GM18519 (cell line): ENCODE measurements around the gene KRTAP10-1.
"Not testable (repeated sequence)": the region's sequence is repeated elsewhere in the genome, so short reads cannot be mapped to it uniquely, and the experiment has no call there.

Experiments
- ATAC-seq: cut with Tn5 transposase; IDR thresholded peaks from one replicate; pipeline ENCODE4 v1.9.1; 2021; ENCODE audit warnings: mild to moderate bottlenecking, moderate library complexity; ENCODE audit not compliant: unreplicated experiment, low FRiP score

The KRTAP10-1 gene

DNA sequence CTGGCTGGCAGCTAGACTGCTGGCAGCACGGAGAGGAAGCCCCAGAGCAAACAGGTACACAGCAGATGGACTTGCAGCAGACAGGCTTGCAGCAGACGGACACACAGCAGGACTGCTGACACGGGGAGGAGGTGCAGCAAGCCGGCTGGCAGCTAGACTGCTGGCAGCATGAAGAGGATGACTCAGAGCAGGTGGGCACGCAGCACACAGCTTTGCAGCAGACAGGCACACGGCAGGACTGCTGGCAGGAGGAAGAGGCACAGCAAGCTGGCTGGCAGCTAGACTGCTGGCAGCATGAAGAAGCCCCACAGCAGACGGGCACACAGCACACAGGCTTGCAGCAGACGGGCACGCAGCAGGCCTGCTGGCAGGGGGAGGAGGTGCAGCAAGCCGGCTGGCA, 10.8 kb upstream of the KRTAP10-1 start:
- no peak for ATAC-seq

DNA sequence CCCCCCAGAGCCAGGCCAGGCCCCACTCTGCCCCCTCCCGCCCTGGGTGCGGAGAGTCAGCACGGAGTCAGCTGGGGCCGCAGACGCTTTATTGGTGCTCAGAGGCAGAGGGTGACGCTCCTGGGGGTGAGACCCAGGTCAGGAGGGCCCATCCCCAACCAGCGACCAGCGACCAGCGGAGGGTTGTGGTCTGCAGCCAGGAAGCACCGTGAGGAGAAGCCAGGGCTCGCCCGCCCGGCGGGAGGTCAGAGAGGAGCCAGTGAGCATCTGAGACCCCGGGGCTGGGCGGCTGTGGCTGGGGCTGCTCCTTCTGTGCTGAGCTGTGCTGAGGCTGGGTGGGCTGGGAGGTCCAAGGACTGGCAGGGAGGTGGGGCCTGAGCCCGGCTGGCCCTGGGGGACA, 10.3 kb upstream of the KRTAP10-1 start:
- ATAC-seq, result not testable (repeated sequence)

DNA sequence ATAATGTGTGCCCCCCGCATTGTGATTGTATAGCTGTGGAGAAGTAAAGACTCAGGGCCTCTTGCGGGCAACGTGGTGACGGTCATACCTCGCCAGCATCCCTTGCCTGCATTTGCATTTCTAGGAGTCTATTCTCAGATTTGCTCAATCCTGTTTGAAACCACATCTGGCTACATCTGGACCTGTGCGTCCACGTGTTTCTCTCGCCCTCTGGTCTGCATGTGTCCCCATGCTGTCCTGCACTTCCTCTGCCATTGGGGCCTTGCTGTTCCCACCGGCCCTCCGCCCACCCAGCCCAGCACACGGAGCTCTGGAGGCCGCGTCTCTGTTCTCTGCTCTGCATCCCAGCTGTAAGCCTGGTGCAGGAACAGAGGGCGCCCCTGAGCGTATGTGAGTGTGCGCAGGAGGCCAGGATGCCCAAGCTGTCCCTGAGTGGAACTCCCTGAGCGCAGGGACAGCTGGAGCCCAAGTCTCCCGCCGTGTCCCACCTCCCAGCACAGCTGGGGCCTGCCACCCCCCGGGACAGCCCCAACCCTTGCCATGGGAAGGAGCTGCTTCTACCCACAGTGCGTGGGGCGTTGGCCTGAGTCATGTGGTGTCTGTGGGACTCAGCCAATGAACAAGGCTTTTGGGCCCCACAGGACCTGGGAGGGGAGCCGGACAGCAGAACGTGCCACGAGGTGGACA, 9.7 kb upstream of the KRTAP10-1 start:
- no peak for ATAC-seq

DNA sequence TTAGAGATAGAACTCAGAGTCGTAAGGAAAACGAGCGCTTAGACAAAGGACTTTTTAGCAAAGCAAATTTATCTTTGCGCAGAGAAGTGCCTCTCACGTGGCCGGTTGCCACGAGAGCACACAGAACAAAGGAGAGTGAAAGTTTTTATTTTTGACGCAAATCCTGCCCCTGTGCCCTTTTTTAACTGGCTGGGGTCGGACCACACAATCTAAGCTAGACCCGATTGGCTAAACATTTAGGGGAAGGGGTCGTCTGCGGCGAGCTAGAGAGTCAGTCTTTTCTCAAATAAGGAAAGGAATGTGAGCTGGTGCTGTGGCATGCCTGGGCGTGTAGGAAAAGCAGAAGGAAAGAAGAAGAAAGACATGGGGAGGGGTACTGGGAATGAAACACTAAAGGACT, 8.9 kb upstream of the KRTAP10-1 start:
- ATAC-seq, result no peak

DNA sequence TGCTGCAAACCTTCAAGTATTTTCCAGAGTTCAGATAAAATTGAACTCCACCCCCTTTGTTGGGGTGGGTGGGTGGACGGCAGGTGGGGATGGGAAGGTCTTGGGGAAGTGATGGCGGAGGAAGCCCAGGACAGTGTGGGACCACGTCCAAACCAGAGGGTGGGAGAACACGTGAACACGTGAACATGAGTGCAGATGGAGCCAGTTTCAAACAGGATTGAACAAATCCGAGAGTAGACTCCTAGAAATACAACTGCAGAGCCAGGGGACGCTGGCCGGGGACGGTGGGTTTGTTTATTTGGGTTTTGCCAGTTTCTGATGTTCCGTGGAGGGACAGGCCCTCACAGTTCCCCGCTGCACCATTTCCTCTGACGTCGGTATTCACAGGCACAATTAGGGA, 8.4 kb upstream of the KRTAP10-1 start:
- no peak for ATAC-seq

DNA sequence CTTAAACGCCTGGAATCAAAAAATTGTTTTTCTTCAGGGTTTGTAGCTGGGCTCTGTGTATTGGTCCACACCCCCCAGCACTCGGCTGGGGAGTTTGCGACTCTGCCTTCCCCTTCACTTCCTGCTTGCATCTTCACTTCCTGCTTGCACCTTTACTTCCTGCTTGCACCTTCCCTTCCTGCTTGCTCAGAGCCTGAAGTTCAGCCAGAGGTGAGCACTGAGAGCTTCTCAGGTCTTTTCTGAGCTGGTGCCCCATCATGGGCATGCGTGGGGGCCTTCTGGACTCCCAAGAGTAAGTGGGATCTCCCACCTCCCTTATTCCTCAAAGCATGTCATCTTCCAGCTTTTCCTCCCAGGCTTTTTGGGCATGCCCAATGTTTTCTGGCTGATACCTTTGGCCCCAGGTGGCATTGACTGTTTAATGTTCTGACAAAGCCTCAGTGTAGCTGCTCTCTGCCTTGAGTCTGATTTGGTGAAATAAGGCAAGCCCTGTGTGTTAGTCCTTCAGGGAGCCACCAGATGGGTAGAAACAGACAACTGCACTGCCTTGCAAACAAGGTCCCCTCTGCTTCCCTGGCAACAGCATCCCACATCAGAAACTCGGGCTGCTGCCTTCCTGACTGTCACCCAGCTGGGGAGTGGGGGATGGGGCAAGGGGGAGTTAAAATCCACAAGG, 7.8 kb upstream of the KRTAP10-1 start:
- ATAC-seq, result no peak

GRCh38 chr21:44544566-44544965, 4.6 kb upstream of the KRTAP10-1 start:
- no peak for ATAC-seq

DNA sequence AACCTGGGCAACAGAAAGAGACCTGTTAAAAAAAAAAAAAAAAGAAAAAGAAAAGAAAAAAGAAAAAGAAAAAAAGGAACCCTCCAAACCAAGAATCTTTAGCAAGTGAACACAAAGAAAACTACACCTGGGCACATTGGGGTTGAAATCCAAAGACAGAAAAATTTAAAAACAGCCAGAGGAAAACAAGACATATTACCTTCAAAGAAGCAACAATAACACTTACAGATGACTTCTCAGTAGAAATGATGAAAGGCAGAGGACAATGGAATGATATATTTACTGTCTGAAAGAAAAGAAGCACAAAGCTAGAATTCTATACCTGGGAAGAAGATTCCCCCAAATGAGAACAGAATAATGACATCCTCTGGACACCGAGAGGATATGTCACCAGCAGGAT, 2.7 kb upstream of the KRTAP10-1 start:
- ATAC-seq, result no peak

DNA sequence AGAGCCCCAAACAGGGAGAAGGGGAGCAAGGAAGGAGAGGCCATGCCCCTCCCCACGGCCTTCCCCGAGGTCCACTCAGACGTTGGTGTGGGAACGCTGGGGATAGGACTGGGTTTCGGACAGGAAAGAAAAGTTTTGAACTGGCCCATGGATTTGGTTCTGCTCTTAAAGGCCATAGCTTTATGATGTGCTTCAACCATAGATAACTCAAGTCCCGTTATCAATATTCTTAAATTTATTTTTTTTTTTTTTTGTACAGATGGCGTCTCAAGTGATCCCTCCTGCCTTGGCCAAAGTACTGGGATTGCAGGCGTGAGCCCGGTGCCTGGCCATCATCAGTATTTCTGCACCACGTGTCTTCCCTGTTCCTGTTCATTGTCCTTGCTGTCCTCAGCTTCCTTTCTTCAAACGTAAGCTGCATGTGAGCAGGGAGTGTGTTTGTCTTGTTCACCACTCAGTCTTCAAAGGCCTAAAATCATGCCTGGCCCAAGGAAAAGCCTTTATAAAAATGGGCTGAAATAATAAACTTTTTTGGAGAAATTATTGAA, 820 bp upstream of the KRTAP10-1 start:
- ATAC-seq, result no peak

DNA sequence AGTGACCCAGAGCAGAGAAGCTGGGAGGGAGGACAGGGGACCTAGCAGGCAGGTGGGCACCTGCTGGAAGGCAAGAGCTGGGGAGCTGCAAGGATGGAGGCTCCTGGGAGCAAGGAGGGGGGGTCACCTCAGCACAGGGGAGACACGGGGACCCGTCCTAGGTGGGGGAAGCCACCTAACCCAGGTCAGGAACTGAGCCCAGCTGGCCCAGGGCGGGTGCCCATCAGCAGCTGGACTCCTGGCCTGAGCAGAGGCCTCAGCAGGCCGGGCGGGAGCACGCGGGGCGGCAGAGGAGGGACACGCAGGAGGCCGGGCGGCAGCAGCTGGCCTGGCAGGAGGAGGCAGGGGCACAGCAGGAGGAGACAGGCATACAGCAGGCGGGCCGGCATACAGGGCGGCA, 949 bp downstream of the KRTAP10-1 start:
- no peak for ATAC-seq

- no peak for ATAC-seq
Measured at GRCh38 chr21:44537930-44538911, 1.8 kb downstream of the KRTAP10-1 start.

- ATAC-seq, result no peak
Measured at GRCh38 chr21:44535963-44536362, 4.0 kb downstream of the KRTAP10-1 start.

DNA sequence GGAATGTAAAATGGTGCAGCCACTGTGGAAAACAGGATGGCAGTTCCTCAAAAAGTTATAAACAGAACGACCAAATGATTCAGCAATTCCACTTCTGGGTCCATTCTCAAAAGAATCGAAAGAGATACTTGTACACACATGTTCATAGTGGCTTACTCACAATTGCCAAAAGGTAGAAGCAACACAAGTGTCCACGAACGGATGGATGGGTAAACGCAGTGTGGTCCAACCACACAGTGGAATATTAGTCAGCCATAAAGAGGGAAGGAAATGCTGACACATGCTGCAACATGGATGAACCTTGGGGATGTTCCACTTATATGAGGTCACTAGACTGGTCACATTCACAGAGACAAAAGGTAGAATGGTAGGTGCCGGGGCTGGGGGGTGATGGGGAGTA, 5.3 kb downstream of the KRTAP10-1 start:
- ATAC-seq, result no peak

GRCh38 chr21:44533891-44534627, 5.9 kb downstream of the KRTAP10-1 start:
- no peak for ATAC-seq

DNA sequence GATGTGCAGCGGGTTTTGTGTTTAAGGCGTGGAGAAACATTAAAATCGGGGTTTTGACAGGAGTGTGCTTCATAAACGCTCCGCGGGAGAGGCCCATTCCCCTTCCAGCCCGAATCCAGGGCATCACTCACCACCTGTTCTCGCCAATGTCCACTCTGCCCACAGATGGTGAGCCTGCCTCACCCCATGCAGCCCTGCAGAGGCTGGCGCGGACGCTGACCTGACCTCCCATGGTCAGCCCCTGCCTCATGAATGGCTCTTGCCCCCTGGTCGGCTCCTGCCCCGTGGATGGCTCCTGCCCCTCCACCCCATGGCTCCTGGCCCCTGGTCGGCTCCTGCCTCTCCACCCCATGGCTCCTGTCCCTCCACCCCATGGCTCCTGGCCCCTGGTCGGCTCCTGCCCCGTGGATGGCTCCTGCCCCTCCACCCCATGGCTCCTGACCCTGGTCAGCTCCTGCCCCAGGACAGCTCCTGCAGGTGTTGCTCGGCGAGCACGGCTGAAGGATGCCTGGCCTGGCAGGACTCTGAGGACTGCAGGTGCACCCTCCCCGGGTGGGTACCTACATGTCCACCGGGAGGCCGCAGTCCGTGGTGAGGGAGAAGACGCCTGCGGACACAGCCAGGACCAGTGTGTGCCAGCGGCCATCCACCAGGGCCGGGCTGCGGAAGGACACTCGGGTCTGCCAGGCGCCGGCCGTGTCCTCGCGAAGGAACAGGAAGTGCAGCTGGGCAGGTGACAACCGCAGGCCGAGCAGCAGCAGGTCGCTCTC, 6.7 kb downstream of the KRTAP10-1 start:
- no peak for ATAC-seq

GRCh38 chr21:44532712-44533111, 7.3 kb downstream of the KRTAP10-1 start:
- no peak for ATAC-seq

DNA sequence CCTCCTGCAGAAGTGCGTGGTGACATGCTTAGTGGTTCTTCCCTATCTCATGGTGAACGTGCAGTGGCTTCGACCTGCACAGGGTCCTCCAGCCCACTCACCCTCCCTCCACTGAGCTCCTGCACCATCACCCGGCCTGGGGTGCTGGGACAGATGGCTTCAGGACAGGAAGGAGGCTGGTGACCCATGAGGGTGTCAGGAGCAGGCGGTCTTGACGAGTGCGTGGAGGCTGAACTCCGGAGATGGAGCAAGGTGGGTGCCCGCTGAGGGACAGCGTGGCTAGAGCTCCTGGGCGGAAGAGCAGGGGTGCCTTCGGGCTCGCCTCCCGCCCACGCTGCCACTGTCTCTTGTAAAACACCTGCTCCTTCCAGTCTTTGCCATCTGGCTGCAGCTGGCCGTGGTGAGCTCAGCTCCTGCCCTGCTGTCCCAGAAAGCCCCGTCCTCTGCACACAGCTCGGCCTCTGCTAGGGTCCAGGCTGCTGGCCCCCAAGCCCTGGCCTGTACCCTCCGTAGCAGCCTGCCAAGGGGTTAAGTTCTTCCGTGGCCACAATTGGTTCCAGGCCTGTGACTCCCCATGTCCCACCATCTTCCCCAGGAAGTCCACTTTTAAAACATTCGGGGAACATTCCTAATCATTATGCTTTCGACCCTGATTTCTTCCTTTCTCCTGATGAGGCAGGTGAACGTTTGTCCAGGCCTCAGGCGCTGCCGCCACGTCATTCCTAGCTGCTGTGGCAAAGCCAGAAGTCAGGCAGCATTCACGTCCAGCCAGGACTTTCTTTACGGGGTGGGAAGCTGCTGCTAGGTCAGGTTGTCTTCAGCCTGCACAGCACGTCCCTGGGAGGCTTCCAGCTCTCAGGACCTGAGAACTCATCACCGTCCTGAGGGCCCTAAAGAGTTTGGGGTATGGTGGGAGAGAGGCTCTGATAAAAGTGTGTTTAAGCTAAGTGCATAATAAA, 8.1 kb downstream of the KRTAP10-1 start:
- ATAC-seq, result no peak

- ATAC-seq, result no peak
Measured at GRCh38 chr21:44530903-44531605, 8.9 kb downstream of the KRTAP10-1 start.
